GDM1 (cell line): Measurements from ENCODE around the gene SPAAR.
"Not testable (repeated sequence)": the region's sequence is repeated elsewhere in the genome, so short reads cannot be mapped to it uniquely, and the experiment has no call there.

Experiments
- DNase-seq: peaks from one replicate; lab custom pipeline; 2025; lab: John Stamatoyannopoulos, UW

Gene SPAAR

DNA sequence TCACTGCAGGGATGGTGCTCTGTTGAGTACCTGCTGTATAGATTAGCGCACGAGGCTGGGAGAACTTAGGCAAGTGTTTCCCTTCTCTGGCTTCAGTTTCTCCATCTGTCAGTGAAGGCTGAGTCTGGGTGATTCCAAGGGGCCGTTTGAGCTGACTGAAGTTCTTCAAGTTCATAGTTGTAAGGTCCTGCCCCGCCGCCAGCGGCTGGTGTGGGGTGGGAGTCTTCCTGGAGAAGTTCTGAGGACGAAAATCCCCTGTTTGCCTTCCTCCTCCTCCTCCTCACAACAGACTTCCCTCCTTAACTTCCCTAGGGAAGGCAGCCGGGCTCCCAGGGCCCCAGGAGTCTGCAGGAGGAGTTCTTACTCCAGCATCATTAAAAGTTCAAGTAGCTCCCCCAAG is 5.0 kb upstream of the SPAAR start:
- DNase-seq = no peak

- no peak for DNase-seq
Measured at GRCh38 chr9:35905051-35905781, 4.1 kb upstream of the SPAAR start.

DNA sequence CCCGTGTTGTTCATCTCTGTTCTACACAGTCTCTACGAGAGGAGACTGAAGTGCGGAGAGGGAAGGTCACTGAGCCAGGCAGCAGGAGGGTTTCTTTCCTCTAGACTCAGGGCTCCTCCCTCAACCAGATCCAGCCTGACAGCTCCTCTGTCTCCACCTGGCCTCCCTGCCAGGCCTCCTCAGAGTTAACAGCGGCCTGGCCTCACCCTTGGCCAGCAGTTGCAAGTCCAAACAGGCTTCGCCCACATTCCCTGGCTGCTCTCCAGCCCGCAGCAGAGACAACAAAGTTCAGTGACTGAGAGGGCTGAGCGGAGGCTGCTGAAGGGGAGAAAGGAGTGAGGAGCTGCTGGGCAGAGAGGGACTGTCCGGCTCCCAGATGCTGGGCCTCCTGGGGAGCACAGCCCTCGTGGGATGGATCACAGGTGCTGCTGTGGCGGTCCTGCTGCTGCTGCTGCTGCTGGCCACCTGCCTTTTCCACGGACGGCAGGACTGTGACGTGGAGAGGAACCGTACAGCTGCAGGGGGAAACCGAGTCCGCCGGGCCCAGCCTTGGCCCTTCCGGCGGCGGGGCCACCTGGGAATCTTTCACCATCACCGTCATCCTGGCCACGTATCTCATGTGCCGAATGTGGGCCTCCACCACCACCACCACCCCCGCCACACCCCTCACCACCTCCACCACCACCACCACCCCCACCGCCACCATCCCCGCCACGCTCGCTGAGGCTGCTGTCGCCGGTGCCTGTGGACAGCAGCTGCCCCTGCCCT is 3.2 kb upstream of the SPAAR start, which contains the start of gene HRCT1:
TSS of gene HRCT1 (plus strand) at position 291 of the 768 bp plus-strand sequence. CDS start at position 377, 86 bp downstream.
- DNase-seq = no peak

DNA sequence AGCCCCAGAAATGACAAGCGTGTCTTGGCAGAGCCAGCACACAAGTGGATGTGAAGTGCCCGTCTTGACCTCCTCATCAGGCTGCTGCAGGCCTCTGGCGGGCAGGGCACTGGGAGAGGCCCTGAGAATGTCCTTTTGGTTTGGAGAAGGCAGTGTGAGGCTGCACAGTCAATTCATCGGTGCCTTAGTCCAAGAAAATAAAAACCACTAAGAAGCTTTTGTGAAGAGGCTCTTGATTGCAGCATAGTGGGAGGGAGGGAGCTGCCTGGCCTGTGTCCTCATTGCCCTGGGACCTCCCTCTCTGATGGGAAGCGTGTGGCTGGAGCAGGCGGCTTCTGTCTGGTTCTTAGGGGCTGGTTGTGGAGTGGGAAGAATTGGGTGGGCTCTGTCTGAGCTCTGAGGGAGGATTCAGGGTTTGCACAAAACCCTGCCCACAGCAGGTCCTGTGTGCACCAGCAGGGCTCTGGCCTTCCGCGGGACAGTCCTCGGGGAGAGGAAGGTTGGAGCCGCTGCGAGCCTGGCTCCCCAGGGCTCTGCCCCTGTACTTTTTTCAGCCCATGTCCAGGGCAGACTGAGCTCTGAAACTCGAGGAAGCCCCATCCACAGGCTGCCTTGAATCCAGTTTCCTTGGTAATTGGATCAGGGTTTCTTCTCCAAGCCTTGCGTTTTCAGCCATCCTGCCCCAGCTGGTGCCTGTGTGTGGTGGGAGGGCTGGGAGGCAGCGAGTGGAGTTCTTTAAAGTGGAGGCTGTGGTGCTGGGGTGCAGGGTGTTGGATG is 2.2 kb upstream of the SPAAR start:
- DNase-seq = no peak

GRCh38 chr9:35907711-35908503 is 1.4 kb upstream of the SPAAR start:
- DNase-seq = peak; percentile 66

DNA sequence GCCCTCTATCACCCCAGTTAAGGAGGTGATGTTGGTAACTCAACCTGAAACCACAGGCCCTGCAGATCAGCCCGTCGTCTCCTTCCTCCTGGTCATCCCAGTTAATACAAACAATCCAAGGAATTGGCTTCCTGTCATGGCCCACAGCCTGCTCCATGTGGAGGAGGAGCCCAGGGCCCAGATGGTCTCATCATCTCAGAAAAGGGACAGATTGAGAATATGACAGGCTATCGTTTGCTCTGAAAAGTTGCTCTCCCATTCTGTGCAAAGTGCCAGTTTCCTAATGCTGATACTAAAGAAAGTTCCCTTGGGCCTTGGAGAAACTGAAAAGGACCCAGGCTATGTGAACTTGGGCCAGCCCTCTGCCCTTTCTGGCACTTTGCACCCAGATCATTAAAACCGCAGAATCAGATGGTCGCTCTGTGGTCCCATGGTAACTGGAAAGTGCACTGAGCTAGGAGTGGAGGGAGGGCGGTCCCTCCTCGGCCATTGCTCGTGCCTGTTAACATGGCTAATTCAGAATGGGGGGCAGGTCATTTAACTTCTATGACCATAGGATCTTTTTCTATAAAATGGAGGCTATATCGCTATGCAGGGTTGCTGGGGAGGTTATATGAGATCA is 675 bp upstream of the SPAAR start:
- DNase-seq = no peak

- no peak for DNase-seq
Measured at GRCh38 chr9:35909687-35910612, 660 bp downstream of the SPAAR start.

DNA sequence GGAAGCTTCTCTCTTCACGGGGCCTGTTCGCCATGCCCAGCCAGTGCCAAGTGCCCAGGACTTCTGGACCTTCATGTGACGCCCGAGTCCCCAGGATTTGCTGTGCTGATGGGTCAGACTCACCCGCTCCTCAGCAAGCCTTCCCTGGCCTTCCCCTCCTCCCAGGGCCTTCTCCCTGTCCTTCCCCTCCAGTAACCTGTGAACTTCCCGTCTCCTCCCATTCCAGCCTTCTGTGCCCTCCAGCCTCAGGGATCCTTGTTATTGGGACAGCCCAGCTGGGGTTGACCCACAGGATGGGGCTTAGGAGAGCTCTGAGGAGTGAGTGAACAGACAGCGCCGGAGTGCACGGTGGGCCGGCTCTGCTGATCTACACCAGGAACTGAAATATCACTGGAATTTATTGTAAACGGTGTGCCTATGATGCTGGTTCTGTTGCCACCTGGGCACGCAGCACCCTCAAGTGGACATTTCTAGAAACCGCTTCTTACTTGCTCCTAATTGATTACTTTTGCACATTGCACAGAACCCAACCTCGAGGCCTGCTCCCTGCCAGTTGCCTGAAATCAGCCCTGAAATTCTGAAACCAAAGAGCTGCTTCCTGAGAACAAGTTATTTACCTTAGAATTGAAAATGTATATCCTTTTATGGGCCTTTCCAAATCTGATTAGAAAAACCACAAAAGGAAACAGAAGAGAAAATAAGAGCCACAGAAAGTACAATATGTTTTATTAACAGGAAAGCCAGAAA is 1.5 kb downstream of the SPAAR start:
- no peak for DNase-seq

- DNase-seq = no peak
Measured at GRCh38 chr9:35911690-35912089, 2.4 kb downstream of the SPAAR start.

DNA sequence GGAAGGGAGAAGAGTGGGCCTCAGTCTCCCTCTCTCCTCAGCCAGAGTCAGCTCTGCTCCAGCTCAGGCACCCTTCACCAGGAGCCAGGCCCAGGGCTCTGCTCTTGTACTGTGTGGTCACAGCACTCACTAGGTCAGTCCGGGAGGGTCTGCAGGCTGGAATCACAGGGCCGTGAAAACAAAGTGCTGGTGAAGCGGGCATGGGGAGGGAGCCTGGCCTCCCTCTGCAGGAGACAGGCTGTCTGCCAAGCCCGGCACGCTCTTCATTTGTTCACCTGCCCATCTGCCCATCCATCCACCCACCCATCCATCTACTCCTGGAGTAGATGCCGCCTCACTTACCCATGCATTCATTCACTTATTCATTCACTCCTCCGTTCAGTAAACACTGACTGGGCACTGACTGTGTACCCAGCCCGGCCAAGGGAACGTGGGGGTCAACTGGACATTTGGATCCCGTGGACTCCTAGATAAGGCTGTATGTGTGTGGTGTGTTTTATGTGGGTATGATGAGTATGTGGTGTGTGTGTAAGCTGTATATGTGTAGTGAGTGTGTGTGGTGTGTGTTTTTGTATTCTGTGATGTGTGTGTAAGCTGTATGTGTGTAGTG is 3.6 kb downstream of the SPAAR start:
- no peak for DNase-seq

- DNase-seq = not testable (repeated sequence)
Measured at GRCh38 chr9:35913429-35913828, 4.1 kb downstream of the SPAAR start.

- no peak for DNase-seq
Measured at GRCh38 chr9:35914301-35914807, 5.1 kb downstream of the SPAAR start.

GRCh38 chr9:35915681-35916294 is 6.5 kb downstream of the SPAAR start:
- no peak for DNase-seq

- no peak for DNase-seq
Measured at GRCh38 chr9:35917261-35917660, 8.0 kb downstream of the SPAAR start.

DNA sequence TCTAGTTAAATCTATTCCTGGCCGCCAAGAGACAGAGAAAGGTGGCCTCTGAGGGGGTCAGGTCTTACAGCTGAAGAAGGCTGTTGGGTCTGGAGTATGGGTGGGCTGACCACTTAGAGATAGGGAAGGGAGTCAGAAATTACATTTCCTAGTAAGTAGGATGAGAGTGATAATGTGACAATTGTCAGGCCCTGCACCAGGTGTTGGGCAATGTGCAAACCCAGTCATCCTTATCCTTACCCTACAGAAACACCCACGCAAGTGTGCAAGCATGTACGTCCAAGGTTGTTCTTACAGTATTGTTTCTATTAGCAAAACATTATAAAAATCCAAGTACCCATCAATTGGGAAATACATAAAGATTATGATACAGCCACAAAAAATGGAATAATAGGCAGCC is 9.5 kb downstream of the SPAAR start:
- DNase-seq = no peak

DNA sequence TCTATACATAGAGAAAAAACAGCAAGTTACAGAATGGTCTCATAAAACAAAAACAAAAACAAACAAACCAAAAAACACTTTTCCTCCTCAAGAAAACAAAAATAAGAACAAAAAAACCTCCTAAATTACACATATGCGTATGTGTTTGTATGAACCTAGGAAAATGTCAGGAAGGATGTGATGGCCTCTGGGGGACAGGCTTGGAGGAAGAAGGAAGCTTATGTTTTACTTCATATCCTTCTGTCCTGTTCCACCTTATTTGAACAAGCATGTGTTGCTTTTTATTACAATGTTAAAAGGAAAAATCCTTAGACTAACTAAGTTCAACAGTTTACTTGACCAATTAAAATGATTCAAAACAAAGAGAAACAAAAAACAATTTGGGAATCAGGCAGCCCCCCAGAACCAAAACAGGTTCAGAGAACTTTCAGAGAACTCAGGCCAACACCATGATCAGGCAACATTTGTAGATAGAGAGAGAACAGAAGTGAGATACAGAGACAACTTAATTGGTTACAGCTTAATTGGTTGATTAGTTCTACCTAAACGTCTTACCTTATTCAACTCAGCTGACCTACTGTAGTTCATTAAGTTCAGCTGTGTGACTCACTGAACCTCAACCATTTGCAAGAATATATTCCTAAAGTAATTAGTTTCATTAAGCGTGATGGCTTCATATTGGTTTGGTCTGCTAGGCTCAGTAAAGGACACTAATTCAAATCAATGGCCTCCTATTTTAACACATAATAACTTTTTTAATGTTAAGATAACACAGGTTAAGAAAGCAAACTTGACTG is 10.1 kb downstream of the SPAAR start:
- DNase-seq = no peak

- DNase-seq = no peak
Measured at GRCh38 chr9:35920051-35920620, 10.8 kb downstream of the SPAAR start.
